SJCRH30 (cell line): ENCODE data around the gene AP3B2. TPM values are rescaled to one million over a fixed set of nuclear protein-coding genes. Genes with fewer than 3 reads are reported as not detected.

Source experiments
- DNase-seq, 2 experiments: peaks; one replicate each; pipeline ENCODE4 v3.0.0-alpha.2; 2015 to 2020
- H3K27ac ChIP-seq: fragments of 250-450 bp; sonication (Bioruptor Pico); 2 replicates; pipeline ENCODE4 v1.5.1; 2020; ENCODE audit warnings: mild to moderate bottlenecking, moderate library complexity
- H3K27me3 ChIP-seq: fragments of 250-450 bp; sonication (Bioruptor Pico); 2 replicates; pipeline ENCODE4 v1.5.1; 2020; ENCODE audit warnings: mild to moderate bottlenecking, moderate library complexity
- H3K36me3 ChIP-seq: fragments of 250-450 bp; sonication (Bioruptor Pico); 2 replicates; pipeline ENCODE4 v1.5.1; 2020; ENCODE audit warnings: mild to moderate bottlenecking, moderate library complexity
- H3K4me1 ChIP-seq: fragments of 250-450 bp; sonication (Bioruptor Pico); 2 replicates; pipeline ENCODE4 v1.5.1; 2020; ENCODE audit warnings: mild to moderate bottlenecking, moderate library complexity
- H3K4me3 ChIP-seq: fragments of 250-450 bp; sonication (Bioruptor Pico); 2 replicates; pipeline ENCODE4 v1.5.1; 2020; ENCODE audit warnings: mild to moderate bottlenecking, moderate library complexity
- H3K9me3 ChIP-seq: fragments of 250-450 bp; sonication (Bioruptor Pico); replicated peaks from 2 replicates; pipeline ENCODE4 v1.5.1; 2020; ENCODE audit warnings: mild to moderate bottlenecking, moderate library complexity
- total RNA-seq: library from RNA; depleted of rRNA; stranded (reverse); fragments of >200 nt; shearing (Covaris generic); gene quantifications from 2 replicates; pipeline ENCODE4 v1.2.3, GENCODE V29; 2014; rRNA removed

The AP3B2 gene, protein sequence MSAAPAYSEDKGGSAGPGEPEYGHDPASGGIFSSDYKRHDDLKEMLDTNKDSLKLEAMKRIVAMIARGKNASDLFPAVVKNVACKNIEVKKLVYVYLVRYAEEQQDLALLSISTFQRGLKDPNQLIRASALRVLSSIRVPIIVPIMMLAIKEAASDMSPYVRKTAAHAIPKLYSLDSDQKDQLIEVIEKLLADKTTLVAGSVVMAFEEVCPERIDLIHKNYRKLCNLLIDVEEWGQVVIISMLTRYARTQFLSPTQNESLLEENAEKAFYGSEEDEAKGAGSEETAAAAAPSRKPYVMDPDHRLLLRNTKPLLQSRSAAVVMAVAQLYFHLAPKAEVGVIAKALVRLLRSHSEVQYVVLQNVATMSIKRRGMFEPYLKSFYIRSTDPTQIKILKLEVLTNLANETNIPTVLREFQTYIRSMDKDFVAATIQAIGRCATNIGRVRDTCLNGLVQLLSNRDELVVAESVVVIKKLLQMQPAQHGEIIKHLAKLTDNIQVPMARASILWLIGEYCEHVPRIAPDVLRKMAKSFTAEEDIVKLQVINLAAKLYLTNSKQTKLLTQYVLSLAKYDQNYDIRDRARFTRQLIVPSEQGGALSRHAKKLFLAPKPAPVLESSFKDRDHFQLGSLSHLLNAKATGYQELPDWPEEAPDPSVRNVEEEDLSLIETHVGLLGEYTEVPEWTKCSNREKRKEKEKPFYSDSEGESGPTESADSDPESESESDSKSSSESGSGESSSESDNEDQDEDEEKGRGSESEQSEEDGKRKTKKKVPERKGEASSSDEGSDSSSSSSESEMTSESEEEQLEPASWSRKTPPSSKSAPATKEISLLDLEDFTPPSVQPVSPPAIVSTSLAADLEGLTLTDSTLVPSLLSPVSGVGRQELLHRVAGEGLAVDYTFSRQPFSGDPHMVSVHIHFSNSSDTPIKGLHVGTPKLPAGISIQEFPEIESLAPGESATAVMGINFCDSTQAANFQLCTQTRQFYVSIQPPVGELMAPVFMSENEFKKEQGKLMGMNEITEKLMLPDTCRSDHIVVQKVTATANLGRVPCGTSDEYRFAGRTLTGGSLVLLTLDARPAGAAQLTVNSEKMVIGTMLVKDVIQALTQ
- total RNA-seq = not detected in 2 replicates

- no peaks in the 10 kb centered on the region for H3K36me3 ChIP-seq
- H3K9me3 ChIP-seq = no peaks in the 10 kb centered on the region
- no peaks in the 10 kb centered on the region; the same call in 1 of the 2 replicates for H3K27me3 ChIP-seq
- no peak within 1 kb of the TSS for H3K27ac ChIP-seq
- peak within 1 kb of the TSS; percentile 45 for H3K4me3 ChIP-seq
- H3K4me1 ChIP-seq = no peaks in the 10 kb centered on the region
- DNase-seq = peak in 1 of 2 experiments; percentile 23
Observed at GRCh38 chr15:82709421-82710207, at the start of gene AP3B2. Gene AP3B2, minus strand, starts transcription at chr15:82709875. Its CDS starts 169 bp downstream, at chr15:82709706.

GRCh38 chr15:82751308-82751707 is 41.6 kb upstream of the AP3B2 start:
- Histone ChIP-seq H3K4me1 (peaks cover 4% of the 10 kb centered on the region), H3K4me3 (peak overlapping the region; percentile 74), H3K27ac (peak overlapping the region; percentile 82), H3K27me3 (no peaks in the 10 kb centered on the region), H3K36me3 (peaks cover 30% of the 10 kb centered on the region), H3K9me3 (no peaks in the 10 kb centered on the region)
- DNase-seq = no peak

DNA sequence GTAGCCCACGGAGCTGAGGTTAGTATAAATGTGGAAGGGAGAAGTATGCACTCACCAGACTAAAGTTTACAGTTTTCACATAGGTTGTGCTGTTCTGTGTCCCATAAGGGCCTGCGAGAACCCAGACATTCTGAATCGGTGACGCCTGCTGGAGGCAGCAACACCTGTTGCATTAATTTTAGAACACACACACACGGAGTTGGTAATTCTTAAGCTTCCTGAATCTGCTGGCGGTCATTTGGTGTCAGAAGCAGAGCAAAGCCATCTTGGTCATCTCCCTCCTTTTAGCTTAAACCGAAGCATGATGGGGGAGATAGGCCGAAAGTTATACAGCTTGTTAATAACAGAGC is 41.1 kb upstream of the AP3B2 start:
- H3K36me3 ChIP-seq = peaks cover 25% of the 10 kb centered on the region
- H3K9me3 ChIP-seq = no peaks in the 10 kb centered on the region
- peak overlapping the region; percentile 74 for H3K4me3 ChIP-seq
- peak overlapping the region; percentile 82 for H3K27ac ChIP-seq
- H3K4me1 ChIP-seq = peaks cover 4% of the 10 kb centered on the region
- H3K27me3 ChIP-seq = no peaks in the 10 kb centered on the region
- peak; percentile 40 to 51 for DNase-seq

DNA sequence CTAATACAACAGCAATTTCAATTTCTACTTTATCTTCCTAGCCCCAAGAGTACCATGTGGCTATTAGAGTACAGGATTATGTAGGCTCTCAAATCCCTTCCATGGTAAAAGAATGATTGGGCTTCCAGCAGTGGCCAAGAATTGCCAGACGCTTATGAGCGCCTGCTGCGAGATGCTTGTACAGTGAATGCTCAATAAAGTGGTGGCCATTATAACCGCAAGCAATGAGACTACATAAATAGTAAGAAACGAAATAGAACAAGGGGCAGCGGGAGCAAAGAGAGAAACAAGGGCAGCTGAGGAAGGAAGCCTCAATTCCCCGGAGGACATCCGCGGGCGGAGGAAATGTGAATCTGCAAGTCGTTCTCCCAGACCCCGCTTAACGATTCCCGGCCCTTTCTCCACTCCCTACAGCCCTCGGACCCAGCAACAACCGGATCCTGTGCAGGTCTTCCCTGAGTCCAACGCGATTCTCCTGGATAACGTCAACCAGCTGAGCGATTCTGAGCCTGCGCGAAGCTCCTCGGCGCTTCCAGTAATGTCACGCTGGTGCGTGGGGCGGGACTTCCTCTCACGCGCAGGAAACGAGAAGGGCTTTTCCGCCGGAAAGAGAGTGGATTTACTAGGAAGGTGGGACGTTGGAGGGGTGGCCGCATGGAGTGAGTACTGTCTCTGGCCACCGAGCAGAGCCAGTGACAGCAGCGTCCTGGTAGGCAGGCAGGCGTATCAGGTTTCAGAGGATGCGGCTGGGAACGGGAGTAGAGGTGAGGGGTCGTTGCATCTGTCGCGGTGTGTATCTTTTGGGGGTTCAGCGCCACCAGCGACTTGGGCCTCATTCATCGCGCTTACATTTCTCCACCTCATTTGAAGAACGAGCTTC is 40.5 kb upstream of the AP3B2 start:
- peak; percentile 94 to 95 for DNase-seq
- Histone ChIP-seq H3K4me1 (peaks cover 4% of the 10 kb centered on the region), H3K36me3 (peaks cover 19% of the 10 kb centered on the region), H3K27ac (peak overlapping the region; percentile 82), H3K4me3 (peak overlapping the region; percentile 74), H3K9me3 (no peaks in the 10 kb centered on the region), H3K27me3 (no peaks in the 10 kb centered on the region)

DNA sequence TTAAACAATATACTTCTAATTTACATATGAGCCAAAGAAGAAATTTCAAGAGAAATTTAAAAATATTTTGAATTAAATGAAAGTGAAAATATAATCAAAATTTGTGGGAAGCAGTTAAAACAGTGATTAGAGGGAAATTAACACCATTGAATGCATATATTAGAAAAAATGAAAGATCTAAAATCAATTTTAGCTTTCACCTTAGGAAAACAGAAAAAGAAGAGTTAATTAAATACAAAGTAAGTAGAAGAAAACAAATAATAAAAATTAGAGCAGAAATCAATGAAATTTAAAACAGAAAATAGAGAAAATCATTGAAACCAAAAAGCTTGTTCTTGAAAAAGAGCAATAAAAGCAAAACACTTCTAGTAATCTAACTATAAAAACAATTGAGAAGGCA is 38.6 kb upstream of the AP3B2 start:
- no peak for DNase-seq
- Histone ChIP-seq H3K36me3 (peaks cover 3% of the 10 kb centered on the region; the same call in 1 of the 2 replicates), H3K4me1 (peaks cover 4% of the 10 kb centered on the region), H3K9me3 (no peaks in the 10 kb centered on the region), H3K27me3 (no peaks in the 10 kb centered on the region), H3K4me3 (no peak overlapping the region), H3K27ac (no peak overlapping the region)

- Histone ChIP-seq H3K4me1 (0 out of 2 replicates have a peak, but pooled peaks cover 4% of the 10 kb centered on the region), H3K9me3 (no peaks in the 10 kb centered on the region), H3K27me3 (no peaks in the 10 kb centered on the region), H3K4me3 (no peak overlapping the region), H3K36me3 (no peaks in the 10 kb centered on the region), H3K27ac (no peak overlapping the region)
- no peak for DNase-seq
Observed at GRCh38 chr15:82743810-82744209, 34.1 kb upstream of the AP3B2 start.

DNA sequence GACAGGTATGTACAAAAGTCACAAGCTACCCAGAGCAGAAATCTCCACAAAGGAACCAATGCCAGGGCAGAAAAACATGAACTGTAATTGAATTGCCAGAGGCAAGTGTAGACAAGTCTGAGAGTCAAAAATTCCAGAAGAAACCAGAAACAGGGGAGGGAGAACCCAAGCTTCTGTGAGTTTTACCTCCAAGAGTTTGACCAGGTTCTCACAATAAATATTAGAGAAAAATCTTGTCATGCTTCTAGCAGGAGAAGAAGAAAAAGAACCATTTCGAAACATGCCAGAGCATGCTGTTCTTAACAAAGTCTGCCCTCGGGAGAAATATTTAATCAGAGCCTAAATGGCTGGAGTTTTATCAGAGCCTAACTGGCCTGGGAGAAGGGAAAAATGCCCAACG is 32.5 kb upstream of the AP3B2 start:
- Histone ChIP-seq H3K9me3 (no peaks in the 10 kb centered on the region), H3K36me3 (no peaks in the 10 kb centered on the region), H3K27ac (no peak overlapping the region), H3K27me3 (no peaks in the 10 kb centered on the region), H3K4me3 (no peak overlapping the region), H3K4me1 (0 out of 2 replicates have a peak, but pooled peaks cover 4% of the 10 kb centered on the region)
- DNase-seq = no peak

GRCh38 chr15:82739086-82739485 is 29.4 kb upstream of the AP3B2 start:
- Histone ChIP-seq H3K4me3 (no peak overlapping the region), H3K4me1 (0 out of 2 replicates have a peak, but pooled peaks cover 4% of the 10 kb centered on the region), H3K27me3 (no peaks in the 10 kb centered on the region), H3K36me3 (no peaks in the 10 kb centered on the region), H3K27ac (no peak overlapping the region), H3K9me3 (no peaks in the 10 kb centered on the region)
- no peak for DNase-seq

- H3K4me1 ChIP-seq = 0 out of 2 replicates have a peak, but pooled peaks cover 4% of the 10 kb centered on the region
- H3K9me3 ChIP-seq = no peaks in the 10 kb centered on the region
- no peak overlapping the region for H3K4me3 ChIP-seq
- no peak for DNase-seq
- no peaks in the 10 kb centered on the region for H3K27me3 ChIP-seq
- H3K27ac ChIP-seq = no peak overlapping the region
- H3K36me3 ChIP-seq = no peaks in the 10 kb centered on the region
Observed at GRCh38 chr15:82737975-82738374, 28.3 kb upstream of the AP3B2 start.

DNA sequence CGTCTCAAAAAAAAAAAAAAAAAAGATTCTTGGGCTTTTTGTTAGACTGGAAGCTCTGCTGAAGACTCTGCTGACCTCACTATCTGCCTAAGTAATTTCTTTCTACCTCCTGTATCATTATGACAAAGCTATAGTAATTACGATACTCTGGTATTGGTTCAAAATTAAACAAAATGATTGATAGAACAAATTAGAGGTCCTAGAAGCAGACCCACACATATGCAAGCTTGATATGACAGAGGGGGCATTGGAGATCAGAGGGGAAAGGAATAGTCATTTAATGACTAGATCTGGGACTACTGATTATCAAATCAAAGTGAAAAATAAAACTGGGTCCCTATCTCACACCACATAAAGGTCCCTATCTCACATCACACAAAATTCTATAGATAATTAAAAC is 21.9 kb upstream of the AP3B2 start:
- Histone ChIP-seq H3K27ac (no peak overlapping the region), H3K4me3 (no peak overlapping the region), H3K9me3 (no peaks in the 10 kb centered on the region), H3K36me3 (no peaks in the 10 kb centered on the region), H3K27me3 (no peaks in the 10 kb centered on the region), H3K4me1 (no peaks in the 10 kb centered on the region)
- no peak for DNase-seq

DNA sequence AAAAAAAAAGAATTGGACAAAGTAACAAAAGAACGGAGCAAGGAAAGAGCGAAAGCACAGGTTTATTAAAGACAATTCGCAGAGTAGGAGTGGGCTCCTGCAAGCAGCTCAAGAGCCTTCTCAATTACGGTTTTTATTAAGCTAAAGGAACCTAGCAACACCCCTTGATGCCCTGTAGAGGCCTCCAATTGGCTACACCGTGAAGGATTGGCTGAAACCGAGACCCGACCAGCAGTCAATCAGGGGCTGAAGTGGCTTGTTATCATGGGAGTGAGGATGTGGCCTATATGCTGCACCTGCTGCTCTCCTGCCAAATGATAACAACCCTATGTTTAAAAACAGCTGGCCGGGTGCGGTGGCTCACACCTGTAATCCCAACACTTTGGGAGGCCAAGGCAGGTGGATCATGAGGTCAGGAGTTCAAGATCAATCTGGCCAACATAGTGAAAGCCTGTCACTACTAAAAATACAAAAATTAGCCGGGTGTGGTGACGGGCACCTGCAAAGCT is 20.4 kb upstream of the AP3B2 start:
- Histone ChIP-seq H3K27ac (no peak overlapping the region), H3K9me3 (no peaks in the 10 kb centered on the region), H3K4me1 (no peaks in the 10 kb centered on the region), H3K36me3 (no peaks in the 10 kb centered on the region), H3K4me3 (no peak overlapping the region), H3K27me3 (no peaks in the 10 kb centered on the region)
- DNase-seq = no peak

DNA sequence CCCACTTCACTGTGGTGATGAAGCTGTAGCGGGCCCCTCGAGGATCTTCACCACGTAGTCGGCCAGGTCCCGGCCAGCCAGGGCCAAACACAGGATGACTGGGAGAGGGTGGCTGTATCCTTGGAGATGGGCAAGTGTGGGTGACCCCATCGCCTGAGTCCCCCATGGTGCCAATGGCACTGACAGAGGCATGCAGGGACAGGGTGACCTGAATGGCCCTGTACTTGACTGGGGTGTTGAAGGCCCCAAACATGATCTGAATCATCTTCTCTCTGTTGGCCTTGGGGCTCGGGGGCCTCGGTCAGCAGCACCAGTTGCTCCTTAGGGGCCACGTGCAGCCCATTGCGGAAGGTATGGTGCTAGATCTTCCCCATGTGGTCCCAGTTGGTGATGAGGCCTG is 17.1 kb upstream of the AP3B2 start:
- Histone ChIP-seq H3K36me3 (no peaks in the 10 kb centered on the region), H3K27ac (no peak overlapping the region), H3K9me3 (no peaks in the 10 kb centered on the region), H3K27me3 (no peaks in the 10 kb centered on the region), H3K4me3 (no peak overlapping the region), H3K4me1 (no peaks in the 10 kb centered on the region)
- no peak for DNase-seq

DNA sequence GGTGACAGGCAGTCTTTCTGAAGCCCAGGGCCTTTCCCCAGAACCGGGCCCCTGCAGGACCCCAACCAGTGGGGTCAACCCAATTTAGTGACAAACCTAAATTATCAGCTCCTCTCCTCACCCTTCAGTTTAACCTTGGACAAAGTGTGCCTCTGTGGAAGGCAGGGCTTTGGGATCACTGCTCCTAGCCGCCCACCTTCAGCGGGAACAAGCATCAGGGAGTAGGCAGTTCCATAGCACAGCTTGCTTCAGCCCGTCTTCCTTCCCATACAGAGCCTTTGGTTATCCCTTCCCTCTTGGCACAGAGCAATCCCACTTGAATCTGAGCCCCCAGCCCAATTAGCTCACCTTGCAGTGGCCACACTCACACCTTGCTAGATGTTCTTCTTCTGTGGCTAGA is 5.3 kb upstream of the AP3B2 start:
- peaks cover 4% of the 10 kb centered on the region; the same call in 1 of the 2 replicates for H3K27me3 ChIP-seq
- no peaks in the 10 kb centered on the region for H3K9me3 ChIP-seq
- H3K4me3 ChIP-seq = no peak overlapping the region
- H3K4me1 ChIP-seq = no peaks in the 10 kb centered on the region
- no peaks in the 10 kb centered on the region for H3K36me3 ChIP-seq
- no peak overlapping the region for H3K27ac ChIP-seq
- DNase-seq = no peak
